ENCODE data around the gene ASTN2.

DNA sequence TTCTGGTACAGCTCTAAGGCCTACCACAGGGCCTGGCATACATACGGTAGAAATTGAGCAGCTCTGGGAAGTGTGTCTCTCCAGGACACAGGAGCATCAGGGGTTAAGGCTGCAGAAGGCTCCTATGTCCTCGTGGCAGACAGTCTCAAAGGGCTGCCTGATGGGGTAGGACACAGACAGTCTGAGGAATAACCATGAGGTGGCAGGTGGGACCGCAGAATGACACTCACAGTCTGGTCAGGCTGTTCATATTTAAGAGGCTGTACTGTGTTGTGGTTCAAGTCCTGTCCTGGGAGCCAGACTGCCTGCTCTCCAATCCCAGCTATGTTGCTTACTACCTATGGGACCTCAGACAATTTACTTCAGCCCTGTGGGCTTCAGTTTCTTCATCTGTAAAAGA, 510.7 kb downstream of the ASTN2 start:
- TF ChIP-seq, protein P1, sequence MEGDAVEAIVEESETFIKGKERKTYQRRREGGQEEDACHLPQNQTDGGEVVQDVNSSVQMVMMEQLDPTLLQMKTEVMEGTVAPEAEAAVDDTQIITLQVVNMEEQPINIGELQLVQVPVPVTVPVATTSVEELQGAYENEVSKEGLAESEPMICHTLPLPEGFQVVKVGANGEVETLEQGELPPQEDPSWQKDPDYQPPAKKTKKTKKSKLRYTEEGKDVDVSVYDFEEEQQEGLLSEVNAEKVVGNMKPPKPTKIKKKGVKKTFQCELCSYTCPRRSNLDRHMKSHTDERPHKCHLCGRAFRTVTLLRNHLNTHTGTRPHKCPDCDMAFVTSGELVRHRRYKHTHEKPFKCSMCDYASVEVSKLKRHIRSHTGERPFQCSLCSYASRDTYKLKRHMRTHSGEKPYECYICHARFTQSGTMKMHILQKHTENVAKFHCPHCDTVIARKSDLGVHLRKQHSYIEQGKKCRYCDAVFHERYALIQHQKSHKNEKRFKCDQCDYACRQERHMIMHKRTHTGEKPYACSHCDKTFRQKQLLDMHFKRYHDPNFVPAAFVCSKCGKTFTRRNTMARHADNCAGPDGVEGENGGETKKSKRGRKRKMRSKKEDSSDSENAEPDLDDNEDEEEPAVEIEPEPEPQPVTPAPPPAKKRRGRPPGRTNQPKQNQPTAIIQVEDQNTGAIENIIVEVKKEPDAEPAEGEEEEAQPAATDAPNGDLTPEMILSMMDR (IDR thresholded peaks at IDR 0.05), result no peak
- no peak for TF ChIP-seq POLR2A (IDR thresholded peaks at IDR 0.05)

Data from right lobe of liver (tissue), 4 donors.